ENCODE data around the gene TNFRSF25.
A peak's percentile ranks its signal among the peaks of the same experiment; 100 is the strongest.
"Not testable (repeated sequence)": the region's sequence is repeated elsewhere in the genome, so short reads cannot be mapped to it uniquely, and the experiment has no call there.

Gene TNFRSF25

DNA sequence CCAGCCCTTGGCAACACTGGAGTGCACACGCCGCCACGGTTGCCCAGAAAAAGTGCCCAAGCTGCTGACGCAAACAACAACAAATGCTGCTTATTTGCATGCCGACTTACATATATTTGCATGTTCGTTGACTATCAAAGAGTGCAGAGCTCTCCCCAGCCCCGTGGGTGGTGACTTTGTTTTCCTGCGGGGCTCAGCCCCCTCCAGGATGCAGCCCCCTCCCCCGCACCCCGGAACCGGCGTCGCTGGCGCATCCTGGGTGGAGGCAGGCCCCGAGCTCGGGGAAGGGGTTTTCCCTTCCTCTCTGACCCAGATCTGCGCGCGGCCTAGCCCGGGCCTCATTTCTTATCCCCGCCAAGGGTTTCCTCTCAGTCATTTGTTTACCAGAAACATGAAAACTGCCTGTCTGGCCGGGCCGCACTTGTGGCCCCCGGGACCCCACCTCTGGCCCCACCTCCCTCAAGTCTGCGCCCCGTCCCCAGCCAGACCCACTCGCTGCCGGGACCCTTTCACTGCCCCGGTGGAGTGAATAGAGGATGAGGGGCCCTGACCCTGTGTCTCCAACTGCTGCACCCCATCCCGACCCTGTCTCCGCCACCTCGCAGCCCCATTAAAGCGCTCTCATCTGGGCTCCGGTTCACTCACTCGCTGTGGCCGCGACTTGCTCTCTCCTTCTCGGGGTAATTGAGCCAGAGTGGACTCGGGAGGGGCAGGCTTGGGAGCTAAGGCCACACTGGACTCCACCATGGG lies 5.5 kb downstream of the TNFRSF25 start:
- peak overlapping the region; percentile 69 for H3K9ac ChIP-seq (ENCODE audit: low read depth, low read length)
- H3K27ac ChIP-seq (ENCODE audit: low read length) = peak overlapping the region; percentile 69
- ATAC-seq (ENCODE audit: insufficient read depth, low read depth) (peak; percentile 80), DNase-seq (peak; percentile 77)
- H3K4me2 ChIP-seq (ENCODE audit: insufficient read depth, low read length) = peak overlapping the region; percentile 64
- H3K27me3 ChIP-seq (ENCODE audit: insufficient read depth, low read length, poor library complexity) = peaks cover 3% of the 10 kb centered on the region
- TF ChIP-seq, protein P1, sequence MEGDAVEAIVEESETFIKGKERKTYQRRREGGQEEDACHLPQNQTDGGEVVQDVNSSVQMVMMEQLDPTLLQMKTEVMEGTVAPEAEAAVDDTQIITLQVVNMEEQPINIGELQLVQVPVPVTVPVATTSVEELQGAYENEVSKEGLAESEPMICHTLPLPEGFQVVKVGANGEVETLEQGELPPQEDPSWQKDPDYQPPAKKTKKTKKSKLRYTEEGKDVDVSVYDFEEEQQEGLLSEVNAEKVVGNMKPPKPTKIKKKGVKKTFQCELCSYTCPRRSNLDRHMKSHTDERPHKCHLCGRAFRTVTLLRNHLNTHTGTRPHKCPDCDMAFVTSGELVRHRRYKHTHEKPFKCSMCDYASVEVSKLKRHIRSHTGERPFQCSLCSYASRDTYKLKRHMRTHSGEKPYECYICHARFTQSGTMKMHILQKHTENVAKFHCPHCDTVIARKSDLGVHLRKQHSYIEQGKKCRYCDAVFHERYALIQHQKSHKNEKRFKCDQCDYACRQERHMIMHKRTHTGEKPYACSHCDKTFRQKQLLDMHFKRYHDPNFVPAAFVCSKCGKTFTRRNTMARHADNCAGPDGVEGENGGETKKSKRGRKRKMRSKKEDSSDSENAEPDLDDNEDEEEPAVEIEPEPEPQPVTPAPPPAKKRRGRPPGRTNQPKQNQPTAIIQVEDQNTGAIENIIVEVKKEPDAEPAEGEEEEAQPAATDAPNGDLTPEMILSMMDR (IDR thresholded peaks at IDR 0.05; ENCODE audit: borderline replicate concordance, extremely low read depth, low read length, poor library complexity, severe bottlenecking) = no peak
- TF ChIP-seq EZH2 (IDR thresholded peaks at IDR 0.05; ENCODE audit: borderline replicate concordance, low read depth, low read length, severe bottlenecking) = no peak
- no peaks in the 10 kb centered on the region for H3K79me2 ChIP-seq (ENCODE audit: insufficient read depth, low read length)
- no peaks in the 10 kb centered on the region for H4K20me1 ChIP-seq (ENCODE audit: insufficient read depth, low read length)
- H3K4me3 ChIP-seq (ENCODE audit: low read depth in 1 of 2, low read length in 2 of 2) = peak overlapping the region; percentile 16 to 47; a peak in 3 of 4 replicates
- no peaks in the 10 kb centered on the region for H3K9me3 ChIP-seq (ENCODE audit: insufficient read depth, low read length, severe bottlenecking)
- H3K36me3 ChIP-seq (ENCODE audit: insufficient read depth, low read length) = no peaks in the 10 kb centered on the region
- H3K4me1 ChIP-seq (ENCODE audit: insufficient read depth, low read length) = peaks cover 19% of the 10 kb centered on the region
- H2AFZ ChIP-seq (ENCODE audit: low read depth, low read length) = peak overlapping the region; percentile 79

DNA sequence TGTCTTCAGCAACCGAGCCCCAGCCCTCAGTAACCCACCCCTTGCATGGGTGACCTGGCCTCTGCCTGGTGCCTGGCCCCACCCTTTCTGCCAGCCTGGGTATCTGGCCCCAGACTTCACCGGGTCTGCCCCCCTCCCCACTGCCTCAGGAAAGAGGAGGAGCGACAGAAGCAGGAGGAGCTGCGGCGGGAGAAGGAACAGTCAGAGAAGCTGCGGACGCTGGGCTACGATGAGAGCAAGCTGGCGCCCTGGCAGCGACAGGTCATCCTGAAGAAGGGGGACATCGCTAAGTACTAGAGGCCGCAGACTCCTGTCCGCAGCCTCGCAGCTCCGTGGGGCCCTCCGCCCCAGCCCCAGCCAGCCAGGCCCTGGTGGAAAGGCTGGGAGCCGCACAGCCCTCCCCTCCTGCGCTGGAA lies 6.1 kb downstream of the TNFRSF25 start:
- peak overlapping the region; percentile 69 for H3K9ac ChIP-seq (ENCODE audit: low read depth, low read length)
- DNase-seq (peak; percentile 73), ATAC-seq (ENCODE audit: insufficient read depth, low read depth) (peak; percentile 79)

DNA sequence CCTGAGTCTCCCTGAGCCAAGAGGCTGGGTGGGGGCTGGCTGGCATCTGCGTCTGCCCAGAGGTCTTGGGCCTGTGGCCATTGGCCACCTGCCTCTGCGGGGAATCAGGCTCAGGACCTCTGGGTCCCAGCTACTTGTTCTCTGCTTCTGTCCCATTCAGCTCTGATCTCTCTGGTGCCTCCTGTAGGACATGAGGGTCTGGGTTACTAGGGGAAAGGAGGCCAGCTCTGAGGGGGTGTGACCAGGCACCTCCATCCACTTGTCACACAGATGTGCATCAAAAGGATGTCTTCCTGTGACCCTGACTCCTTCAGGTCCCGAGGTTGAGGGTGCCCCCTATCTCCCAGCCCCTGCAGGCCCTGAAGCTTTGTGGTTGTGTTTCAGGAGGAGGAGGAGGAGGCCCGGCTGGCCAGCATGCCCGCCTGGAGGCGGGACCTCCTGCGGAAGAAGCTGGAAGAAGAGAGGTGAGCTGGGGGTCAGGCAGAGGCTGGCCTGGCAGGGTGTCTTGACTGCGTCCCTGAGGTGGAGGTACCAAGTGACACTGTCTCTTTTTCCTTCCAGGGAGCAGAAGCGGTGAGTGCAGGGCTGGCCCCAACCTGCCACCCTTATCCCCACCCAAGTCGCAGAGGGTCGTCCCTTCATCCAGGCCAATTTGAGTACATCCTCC lies 9.0 kb downstream of the TNFRSF25 start:
- Histone ChIP-seq H3K36me3 (ENCODE audit: insufficient read depth, low read length) (no peaks in the 10 kb centered on the region), H2AFZ (ENCODE audit: low read depth, low read length) (no peak overlapping the region), H4K20me1 (ENCODE audit: insufficient read depth, low read length) (no peaks in the 10 kb centered on the region), H3K9me3 (ENCODE audit: insufficient read depth, low read length, severe bottlenecking) (no peaks in the 10 kb centered on the region), H3K27ac (ENCODE audit: low read length) (no peak overlapping the region), H3K4me2 (ENCODE audit: insufficient read depth, low read length) (no peak overlapping the region), H3K9ac (ENCODE audit: low read depth, low read length) (no peak overlapping the region), H3K27me3 (ENCODE audit: insufficient read depth, low read length, poor library complexity) (no peaks in the 10 kb centered on the region), H3K4me3 (ENCODE audit: low read depth in 1 of 2, low read length in 2 of 2) (no peak overlapping the region), H3K79me2 (ENCODE audit: insufficient read depth, low read length) (no peaks in the 10 kb centered on the region), H3K4me1 (ENCODE audit: insufficient read depth, low read length) (peaks cover 19% of the 10 kb centered on the region)
- no peak for DNase-seq
- TF ChIP-seq, protein P1 (IDR thresholded peaks at IDR 0.05; ENCODE audit: borderline replicate concordance, extremely low read depth, low read length, poor library complexity, severe bottlenecking) = no peak
- no peak for TF ChIP-seq EZH2 (IDR thresholded peaks at IDR 0.05; ENCODE audit: borderline replicate concordance, low read depth, low read length, severe bottlenecking)
- ATAC-seq (ENCODE audit: insufficient read depth, low read depth) = no peak

More for the DNA sequence above, 6.1 kb downstream of the TNFRSF25 start:
- Histone ChIP-seq H3K4me3 (ENCODE audit: low read depth in 1 of 2, low read length in 2 of 2) (peak overlapping the region; percentile 16 to 47; a peak in 3 of 4 replicates), H3K4me1 (ENCODE audit: insufficient read depth, low read length) (peaks cover 19% of the 10 kb centered on the region), H4K20me1 (ENCODE audit: insufficient read depth, low read length) (no peaks in the 10 kb centered on the region), H3K36me3 (ENCODE audit: insufficient read depth, low read length) (no peaks in the 10 kb centered on the region), H3K9me3 (ENCODE audit: insufficient read depth, low read length, severe bottlenecking) (no peaks in the 10 kb centered on the region), H3K79me2 (ENCODE audit: insufficient read depth, low read length) (no peaks in the 10 kb centered on the region), H2AFZ (ENCODE audit: low read depth, low read length) (peak overlapping the region; percentile 79), H3K27ac (ENCODE audit: low read length) (peak overlapping the region; percentile 69), H3K4me2 (ENCODE audit: insufficient read depth, low read length) (peak overlapping the region; percentile 64), H3K27me3 (ENCODE audit: insufficient read depth, low read length, poor library complexity) (no peaks in the 10 kb centered on the region)
- no peak for TF ChIP-seq EZH2 (IDR thresholded peaks at IDR 0.05; ENCODE audit: borderline replicate concordance, low read depth, low read length, severe bottlenecking)
- TF ChIP-seq, protein P1 (IDR thresholded peaks at IDR 0.05; ENCODE audit: borderline replicate concordance, extremely low read depth, low read length, poor library complexity, severe bottlenecking) = no peak

DNA sequence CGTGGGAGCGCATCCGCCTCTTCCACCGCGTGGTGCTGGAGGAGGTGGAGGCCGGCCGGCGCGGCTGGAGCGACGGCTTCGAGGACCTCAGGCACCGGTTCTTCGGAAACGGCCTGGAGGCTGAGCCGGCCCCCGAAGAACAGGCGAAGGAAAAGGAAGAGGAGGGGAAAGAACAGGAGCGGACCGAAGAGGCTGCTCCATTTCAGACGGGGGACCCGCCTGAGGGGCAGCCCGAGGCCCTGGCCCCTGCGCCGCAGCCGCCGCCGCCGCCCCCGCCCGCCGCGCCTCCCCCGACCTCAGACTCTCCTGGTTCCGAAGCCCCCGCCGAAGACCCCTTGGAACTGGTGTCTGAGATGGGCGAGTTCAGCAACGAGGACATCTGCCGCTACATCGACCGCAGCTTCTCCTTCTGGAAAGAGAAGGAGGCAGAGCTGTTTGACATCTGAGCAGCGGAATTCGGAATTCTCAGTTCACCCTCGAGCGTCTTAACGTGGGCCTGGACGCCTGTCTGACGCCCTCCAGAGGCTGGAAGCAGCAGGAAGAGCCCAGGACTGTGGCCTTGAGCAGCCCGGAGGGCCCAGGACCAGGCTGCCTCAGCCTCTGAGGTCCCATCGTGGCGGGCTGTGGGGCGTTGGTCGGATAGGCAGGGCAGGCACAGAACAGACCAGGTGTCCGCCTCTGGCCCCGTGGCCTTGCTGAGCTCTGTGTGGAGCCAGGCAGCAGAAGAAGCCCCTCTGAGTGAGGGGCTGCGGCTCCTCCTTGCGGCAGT lies 10.0 kb downstream of the TNFRSF25 start:
- not testable (repeated sequence) for H3K79me2 ChIP-seq (ENCODE audit: insufficient read depth, low read length)

More for the DNA sequence above, 10.0 kb downstream of the TNFRSF25 start:
- not testable (repeated sequence) for H4K20me1 ChIP-seq (ENCODE audit: insufficient read depth, low read length); DNase-seq; H3K27ac ChIP-seq (ENCODE audit: low read length); H3K27me3 ChIP-seq (ENCODE audit: insufficient read depth, low read length, poor library complexity); H2AFZ ChIP-seq (ENCODE audit: low read depth, low read length); H3K4me2 ChIP-seq (ENCODE audit: insufficient read depth, low read length); H3K9me3 ChIP-seq (ENCODE audit: insufficient read depth, low read length, severe bottlenecking); H3K4me3 ChIP-seq (ENCODE audit: low read depth in 1 of 2, low read length in 2 of 2); H3K36me3 ChIP-seq (ENCODE audit: insufficient read depth, low read length); H3K9ac ChIP-seq (ENCODE audit: low read depth, low read length); ATAC-seq (ENCODE audit: insufficient read depth, low read depth)
- H3K4me1 ChIP-seq (ENCODE audit: insufficient read depth, low read length) = peaks cover 15% of the 10 kb centered on the region

Measured in DND-41 (cell line).